Activated effector memory CD4-positive, alpha-beta T cell treated with Interleukin-2 at 50 U/mL for 16 hours (primary cell): Measurements from ENCODE around the gene EIF4G2.
"Not testable (repeated sequence)": the region's sequence is repeated elsewhere in the genome, so short reads cannot be mapped to it uniquely, and the experiment has no call there.

Experiments
- DNase-seq: peaks from one replicate; pipeline ENCODE4 v3.0.0-alpha.2; 2020

Gene EIF4G2

DNA sequence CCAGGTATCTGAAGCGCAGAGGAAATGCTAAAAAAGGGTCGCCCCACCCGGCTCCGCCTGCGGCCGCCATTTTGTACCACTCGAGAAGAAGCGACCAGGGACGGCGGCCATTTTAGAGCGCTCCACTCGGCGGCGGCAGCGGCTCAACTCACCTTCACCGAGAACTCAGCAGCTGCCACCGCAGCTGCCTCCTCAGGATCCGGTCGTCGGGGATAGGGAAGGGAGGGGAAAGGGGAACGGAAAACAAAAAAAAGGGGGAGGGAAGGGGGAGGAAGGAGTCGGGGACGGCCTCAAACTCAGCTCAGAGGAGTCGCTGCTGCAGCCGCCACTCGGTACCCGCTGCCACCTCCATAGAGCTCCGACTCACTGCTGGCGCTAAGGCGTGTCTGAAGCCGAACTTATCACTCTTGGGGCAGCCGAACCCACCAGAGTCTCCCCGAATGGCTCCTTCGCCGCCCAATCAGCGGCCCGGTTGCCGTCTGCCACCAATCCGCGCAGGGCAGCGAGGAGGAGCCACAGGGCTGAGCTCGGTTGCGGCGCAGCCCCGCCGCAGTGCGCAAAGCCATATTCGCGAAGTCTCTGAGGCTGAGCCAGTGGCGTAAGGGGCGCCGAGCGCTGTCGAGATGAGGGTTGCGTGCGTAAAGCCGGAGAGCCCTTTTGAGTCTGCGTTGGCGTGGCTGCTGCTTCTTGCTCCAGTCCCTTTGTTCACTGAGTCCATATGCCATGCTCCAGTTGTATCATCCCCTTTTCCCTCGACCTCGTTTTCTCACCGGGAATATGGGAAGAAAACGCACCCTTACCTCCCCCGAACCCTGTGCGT is at the start of gene EIF4G2:
Gene EIF4G2 (minus strand): TSS at position 374 of the 820 bp plus-strand sequence.
- DNase-seq = peak; percentile 98

DNA sequence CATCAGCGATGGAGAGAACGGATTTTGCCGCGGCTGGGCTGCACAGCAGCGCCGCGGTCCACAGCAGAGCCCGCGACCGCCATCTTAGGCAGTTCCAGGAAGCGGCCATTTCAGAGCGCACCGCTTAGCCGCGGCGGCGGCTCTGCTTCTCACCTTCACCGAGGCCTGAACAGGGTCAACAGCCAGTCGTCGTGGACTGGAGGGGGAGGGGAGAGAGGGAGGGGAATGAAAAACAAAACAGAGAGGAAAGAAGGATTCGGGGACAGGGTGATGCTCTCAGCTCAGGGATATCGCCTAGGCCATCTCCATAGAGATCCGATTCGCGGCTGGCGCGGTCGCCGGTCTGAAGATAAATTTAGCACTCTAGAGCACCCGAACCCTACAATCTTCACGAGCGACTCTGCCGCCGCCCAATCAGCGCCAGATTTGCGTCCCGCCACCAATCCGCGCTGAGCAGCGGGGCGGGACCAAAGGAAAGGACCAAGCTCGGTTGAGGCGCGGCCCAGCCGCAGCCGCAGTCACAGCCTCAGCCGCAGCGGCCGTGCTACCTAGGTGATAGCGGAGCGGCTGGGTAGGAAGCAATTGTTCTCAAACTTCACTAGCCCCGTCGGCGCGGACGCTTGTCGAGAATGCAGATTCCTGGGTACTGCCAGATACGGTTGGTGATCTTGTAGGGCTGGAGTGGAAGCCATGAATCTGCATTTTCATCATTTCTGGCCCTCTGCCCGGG is 49.1 kb upstream of the EIF4G2 start, which contains the start of gene ZBED5:
Gene ZBED5 (minus strand): TSS at position 345 of the 730 bp plus-strand sequence. CDS start 3,108 bp downstream, outside the sequence.
- DNase-seq = peak; percentile 95

DNA sequence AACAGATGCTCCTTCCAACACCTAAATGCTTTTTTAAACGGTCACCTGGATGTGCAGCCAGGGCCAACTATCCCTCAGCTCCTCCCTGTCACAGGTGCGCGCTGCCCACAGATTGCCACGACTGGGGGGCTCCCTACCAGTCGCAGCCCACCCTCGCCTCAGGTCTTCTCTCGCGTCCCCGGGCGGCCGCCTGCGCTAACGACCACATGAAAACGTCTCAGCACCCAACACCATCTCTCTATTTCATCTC is 48.7 kb upstream of the EIF4G2 start:
- DNase-seq = no peak

DNA sequence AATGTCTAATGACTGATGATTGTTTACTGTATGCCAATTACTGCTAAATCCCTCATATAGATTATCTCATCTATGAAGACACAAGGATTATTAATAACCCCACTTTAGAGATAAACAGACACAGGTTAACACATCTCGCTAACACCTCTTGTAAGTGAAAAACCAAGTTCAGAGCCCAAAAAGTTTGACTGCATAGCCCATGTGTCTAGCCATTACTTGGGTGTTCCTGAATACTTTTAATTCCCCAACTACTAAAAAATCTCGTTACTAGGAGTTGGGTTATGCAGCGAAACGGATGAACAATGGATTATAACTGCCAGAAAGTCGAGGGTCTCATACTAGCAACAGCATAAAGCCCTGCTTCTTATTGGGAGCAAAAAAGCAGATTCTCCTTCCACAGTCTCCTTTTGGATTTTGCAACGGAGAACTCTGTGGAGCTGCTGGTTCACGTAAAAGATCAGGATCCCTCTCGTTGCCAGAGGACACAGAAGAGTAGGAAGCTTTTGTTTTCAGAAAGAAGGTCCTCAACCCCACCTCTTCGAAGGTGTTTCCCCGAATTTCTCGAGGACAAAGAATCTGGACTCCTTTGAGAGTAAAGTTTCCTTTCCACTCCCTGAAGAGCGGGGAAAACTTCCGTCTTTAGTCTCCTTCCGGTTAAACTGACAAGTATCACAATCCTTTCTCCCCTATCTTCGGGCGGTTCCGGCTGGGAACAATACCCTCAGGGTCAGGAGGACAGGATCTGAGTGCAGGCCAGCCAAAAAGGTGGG is 48.1 kb upstream of the EIF4G2 start:
- DNase-seq = no peak

DNA sequence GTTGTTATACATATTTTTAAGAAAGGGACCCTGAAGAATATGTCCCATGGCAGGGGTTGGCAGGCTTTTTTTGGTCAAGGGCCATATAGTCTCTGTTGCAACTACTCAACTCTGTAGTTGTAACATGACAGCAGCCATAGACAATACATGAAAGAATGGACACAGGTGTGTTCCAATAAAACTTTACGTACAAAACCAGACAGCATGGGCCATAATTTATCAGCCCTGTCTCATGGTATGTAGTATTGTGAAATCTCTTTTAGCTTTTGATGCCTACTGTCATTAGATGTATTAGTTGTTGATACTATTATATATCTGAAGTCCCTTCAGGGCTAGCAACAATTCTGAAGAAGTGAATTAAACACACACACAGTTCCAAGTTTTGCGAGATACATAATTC is 46.6 kb upstream of the EIF4G2 start:
- no peak for DNase-seq

DNA sequence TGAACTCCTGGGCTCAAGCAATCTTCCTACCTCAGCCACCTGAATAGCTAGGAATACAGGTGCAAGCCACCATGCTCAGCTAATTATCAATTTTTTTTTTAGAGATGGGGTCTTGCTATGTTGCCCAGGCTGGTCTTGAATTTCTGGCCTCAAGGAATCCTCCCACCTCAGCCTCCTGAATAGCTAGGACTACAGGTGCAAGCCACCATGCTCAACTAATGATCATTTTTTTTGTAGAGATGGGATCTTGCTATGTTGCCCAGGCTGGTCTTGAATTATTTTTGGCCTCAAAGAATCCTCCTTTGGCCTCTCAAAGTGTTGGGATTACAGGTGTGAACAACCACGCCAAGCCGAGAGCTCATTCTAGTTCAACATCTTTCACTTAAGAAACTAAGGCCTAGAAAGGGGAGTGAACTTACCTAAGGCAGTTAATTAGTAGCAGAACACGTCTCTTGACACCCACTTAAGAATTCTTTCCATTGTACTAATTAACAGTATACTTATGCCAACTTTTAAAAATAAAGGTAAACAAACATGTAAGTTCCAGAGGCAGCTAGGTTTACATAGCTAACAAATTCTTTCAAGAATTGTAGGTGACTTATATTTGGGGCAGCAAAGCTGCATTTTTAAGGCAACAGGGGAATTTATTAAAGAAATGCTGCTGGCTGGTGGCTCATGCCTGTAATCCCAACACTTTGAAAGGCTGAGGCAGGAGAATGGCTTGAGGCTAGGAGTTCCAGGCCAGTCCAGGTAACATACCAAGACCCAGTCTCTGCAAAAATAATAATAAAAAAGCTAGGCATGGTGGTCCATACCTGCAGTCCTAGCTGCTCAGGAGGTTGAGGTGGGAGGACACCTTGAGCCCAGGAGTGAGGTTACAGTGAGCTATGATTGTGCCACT is 39.5 kb upstream of the EIF4G2 start:
- no peak for DNase-seq

DNA sequence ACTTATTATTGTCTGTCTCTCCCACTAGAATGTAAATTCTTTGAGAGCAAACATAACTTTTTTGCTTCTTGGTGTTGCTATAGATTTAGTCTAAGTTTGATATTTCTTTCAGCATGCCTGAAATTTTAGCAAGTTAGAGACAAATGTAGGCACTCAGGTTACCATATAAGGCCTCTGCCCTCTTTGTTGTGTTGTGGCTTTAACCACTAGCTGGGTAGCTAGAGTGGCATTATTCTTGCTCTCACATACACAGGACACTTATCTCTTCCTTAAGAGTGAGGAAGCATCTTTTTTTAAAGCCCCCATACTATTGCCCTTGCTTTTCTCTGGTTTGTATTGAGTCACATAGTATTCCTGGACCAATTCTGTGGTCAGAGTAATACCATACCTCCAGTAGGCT is 37.9 kb upstream of the EIF4G2 start:
- no peak for DNase-seq

DNA sequence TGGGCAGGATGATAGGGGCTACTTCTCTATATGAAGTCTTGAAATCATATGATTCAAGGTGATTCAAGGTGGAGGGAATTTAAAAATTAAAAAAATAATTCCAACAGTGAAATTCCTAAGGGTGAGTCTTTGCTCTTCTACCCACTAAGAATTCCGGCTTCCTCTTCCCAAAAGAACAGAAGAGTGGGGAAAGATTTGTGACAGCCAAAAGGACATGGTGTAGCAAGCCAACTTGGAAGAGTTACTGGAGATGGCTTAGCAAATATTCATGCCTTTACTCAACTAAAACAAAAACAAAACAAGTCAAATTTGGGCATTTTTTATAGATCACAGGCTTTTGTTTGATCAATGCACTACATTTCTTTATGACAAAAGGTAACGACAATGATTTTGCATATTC is 36.9 kb upstream of the EIF4G2 start:
- DNase-seq = no peak

DNA sequence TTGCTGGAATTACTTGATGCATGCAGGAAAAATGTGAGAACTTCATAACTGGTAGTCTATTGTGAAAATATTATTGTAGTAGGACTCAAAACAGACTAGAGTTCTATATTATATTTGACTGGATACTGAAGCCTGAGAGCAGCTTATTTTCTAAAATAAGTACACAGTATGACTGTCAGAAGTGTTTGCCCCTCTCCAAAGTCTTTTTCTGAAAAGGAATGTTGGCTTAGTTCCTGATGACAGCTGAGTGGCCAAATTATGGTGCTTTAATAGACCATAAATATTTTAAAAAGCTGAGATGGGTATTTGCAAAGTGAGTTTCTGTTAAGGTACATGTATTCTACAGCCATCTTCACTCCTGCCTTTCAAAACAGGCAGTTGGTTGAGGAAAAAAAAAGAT is 36.1 kb upstream of the EIF4G2 start:
- DNase-seq = no peak

DNA sequence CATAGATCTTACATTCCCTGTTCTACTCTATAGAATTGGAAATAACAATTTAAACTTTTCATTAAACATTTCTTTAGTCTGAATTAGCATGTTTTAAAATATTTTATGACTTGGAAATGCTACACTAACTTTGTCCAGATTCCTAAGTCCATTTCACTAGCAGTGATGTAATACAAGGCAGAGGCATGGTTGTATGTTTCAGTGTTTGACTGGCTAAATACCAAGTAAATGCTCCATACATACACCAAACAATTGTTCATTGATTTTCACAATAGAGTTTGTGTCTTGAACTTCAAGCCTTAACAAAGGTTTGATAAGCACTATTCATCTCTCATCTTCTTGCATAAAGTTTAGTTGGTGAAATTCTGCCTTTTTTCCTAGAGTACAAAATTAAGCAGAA is 35.6 kb upstream of the EIF4G2 start:
- DNase-seq = no peak

DNA sequence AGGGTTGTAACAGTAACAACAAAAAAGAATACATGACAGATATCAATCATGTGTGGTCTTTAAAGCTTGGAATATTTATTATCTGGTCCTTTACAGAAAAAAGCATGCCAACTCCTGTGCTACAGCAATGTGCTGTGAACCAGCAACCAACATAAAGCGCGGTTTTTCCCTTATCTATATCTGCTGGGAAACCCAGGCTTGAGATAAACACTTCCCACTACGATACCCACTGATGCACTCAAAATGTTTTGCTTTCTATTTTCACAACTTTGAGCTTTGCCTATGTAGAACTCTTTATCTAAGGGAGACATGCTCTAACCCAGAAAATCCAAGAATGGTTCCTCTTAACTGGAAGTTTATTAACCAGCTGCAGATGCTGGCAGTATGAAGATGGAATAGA is 30.2 kb upstream of the EIF4G2 start:
- DNase-seq = no peak

DNA sequence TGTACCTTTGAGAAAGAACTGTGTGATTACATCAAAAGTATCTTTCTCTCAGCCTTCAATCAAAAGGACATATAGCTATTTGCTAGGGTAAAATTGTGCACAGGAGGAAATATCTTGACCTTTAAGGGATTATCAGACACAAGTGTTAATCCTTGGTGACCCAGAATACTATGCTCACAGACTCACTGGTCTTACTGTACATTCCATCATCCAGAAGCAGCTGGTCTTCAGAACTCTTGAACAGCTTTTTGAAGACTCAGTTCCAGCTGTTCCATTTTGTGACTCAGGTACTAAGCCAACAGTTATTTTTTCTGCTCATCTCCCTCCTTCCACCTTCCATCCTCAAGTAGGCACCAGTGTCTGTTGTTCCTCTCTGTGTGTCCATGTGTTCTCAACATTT is 29.4 kb upstream of the EIF4G2 start:
- DNase-seq = no peak

DNA sequence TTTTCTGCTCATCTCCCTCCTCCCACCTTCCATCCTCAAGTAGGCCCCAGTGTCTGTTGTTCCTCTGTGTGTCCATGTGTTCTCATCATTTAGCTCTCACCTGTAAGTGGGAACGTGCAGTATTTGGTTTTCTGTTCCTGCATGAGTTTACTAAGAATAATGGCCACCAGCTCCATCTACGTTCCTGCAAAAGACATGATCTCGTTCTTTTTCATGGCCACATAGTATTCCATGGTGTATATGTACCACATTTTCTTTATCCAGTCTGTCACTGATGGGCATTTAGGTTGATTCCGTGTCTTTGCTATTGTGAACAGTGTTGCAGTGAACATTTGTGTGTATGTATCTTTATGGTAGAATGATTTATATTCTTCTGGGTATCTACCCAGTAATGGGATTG is 28.2 kb upstream of the EIF4G2 start:
- not testable (repeated sequence) for DNase-seq

DNA sequence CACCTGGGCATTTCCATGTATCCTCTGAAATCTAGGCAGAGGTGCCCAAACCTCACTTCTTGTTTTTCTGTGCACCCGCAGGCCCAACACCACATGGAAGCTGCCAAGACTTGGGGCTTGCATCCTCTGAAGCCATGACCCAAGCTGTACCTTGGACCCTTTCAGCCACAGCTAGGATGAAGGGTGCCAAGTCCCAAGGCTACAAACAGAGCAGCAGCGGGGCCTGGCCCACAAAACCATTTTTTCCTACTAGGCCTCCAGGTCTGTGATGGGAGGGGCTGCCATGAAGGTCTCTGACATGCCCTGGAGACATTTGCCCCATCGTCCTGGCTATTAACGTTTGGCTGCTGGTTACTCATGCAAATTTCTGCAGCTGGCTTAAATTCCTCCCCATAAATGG is 20.4 kb upstream of the EIF4G2 start:
- DNase-seq = no peak

DNA sequence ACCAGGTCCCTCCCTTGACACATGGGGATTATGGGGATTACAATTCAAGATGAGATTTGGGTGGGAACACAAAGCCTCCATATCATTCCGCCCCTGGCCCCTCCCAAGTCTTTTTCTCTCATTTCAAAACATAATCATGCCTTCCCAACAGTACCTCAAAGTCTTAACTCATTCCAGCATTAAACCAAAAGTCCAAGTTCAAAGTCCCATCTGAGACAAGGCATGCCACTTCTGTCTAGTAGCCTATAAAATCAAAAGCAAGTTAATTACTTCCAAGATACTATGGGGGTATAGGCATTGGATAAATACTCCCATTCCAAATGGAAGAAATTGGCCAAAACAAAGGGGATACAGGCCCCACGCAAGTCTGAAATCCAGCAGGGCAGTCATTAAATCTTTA is 19.7 kb upstream of the EIF4G2 start:
- no peak for DNase-seq

DNA sequence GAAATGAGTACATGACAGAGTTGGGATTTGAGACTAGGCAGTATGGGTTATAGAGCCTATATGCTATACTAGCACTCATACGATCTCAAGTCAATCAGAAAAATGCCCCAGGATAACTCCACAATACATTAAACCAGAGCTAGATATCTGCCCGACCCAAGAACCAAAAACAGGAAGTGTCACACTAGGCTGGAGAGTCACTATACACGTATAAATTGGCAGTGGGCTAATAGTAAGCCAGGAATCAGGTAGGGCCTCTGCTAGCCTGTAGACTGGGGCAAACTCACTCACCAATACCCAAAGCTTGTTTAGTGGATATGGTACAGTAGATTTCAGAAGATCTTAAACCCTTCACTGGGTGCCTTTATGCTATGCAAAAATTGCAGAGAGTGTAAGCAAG is 16.2 kb upstream of the EIF4G2 start:
- DNase-seq = no peak

DNA sequence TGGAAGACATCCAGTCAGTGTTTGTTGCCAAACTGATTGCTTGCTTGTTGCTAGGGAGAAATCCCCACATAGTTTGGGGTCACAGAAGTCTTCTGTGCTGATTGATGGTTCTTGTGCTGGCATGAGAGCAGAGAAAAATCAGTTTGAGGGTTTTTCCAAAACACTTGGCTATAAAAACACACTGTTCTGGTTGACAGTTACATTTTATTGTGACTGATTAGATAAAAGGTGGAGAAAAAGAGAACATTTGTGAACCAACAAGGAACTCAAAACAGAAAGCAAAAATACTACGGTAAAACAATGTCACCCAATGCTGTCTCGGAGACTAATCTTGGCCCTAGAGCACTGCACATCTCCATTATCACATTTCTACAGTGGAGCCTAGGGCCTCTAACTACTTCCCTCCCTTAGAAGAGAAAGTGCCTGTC is 14.4 kb upstream of the EIF4G2 start:
- DNase-seq = no peak

DNA sequence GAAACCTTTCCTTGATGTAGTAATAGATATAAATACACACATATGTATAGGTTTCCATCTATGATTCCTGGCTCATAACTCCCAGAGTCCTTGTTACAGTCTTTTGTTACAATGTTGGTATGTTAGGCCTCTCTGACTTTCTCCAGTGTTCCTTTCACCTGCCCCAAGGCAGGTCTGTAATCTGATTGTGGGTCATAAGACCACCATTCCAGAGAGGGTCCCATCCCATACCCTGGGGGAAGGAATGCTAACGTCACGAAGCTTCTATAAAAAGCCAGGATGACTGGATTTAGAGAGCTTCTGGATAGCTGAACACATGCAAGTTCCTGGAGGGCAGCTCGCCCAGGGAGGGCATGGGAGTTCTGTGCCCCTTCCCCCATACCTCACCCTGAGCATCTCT is 13.8 kb upstream of the EIF4G2 start:
- DNase-seq = not testable (repeated sequence)

DNA sequence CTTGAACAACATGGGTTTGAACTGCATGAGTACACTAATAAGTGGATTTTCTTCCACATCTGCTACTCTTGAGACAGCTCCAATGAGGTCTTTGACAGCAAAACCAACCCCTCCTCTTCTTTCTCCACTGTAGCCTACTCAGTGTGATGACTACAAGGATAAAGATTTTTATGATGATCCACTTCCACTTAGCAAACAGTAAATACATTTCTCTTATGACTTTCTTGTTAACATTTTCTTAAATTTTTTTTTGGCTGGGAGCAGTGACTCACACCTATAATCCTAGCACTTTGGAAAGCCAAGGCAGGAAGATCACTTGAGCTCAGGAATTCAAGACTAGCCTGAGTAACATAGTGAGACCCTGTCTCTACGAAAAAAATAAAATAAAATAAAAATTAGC is 9.9 kb upstream of the EIF4G2 start:
- DNase-seq = no peak

DNA sequence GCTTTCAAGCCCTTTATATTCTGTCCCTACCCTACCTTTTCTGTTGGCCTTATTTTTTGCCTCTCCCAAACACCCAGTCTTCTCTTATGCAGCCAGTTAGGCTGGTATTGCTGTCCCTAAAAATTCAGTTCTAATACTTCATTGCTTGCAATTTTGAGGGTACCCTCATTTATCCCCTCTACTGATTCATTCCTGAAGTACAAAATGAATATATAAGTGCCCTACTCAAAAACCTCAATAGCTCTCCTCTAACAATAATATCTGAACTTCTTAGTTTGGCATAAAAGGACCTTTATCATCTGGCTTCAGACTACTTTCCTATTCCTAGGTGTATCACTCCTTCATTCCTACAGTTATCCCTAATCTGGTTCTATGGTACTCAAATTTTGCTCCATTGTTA is 5.2 kb upstream of the EIF4G2 start:
- DNase-seq = no peak

DNA sequence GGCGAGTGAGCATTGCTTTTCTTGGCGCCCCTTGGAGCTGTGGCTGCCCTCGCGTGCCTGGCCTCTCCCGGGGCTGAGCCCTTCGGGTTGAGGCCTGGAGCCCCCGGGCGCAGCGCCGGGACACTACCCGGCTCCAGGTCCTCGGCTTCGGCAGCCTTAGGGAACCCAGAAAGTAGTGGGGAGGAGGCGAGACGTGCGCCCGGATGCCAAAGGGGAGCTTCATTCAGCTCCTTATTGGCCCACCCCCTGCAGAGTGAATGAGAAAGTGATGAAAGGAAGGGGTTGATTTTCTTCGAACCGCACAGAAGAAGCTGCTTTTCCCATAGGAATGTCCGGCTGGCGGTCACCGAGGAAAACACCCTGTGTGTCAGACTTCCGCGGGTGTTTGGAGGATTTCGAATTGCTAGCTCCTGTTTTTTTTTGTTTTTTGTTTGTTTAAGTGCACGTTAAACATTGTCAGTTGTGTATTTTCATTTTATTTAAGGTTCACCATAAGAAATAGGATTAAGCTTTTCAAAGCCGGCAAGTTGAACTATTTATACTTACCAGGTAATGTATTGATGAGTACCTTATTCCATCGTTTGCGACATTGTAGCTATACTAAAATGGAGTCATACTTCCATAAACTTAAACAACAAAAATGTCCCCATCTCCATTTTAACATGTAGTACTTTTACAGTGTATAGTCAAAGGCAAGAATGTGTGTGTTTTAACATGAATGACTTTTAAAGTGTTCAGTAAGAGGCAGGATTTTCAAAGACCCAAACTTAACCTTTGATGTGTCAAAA is 841 bp upstream of the EIF4G2 start:
- no peak for DNase-seq

DNA sequence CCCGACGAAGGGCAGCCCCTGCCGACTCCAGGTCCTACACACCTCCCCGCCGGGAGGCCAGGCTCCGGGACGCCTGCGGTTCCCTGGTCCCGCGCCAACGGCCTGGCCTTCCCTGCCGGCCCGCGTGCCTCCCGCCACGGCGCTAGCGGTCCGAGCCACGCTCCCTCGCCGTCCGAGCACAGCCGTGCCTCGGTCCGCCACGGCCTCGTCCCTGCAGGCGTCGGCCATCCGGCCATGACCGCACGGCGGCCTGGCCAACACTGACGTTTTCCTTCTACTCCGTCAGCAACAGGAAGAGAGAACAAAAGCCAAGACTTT is 532 bp downstream of the EIF4G2 start:
- DNase-seq = no peak
